ENCODE results near the gene NKX6-2. TPM values are rescaled to one million over a fixed set of nuclear protein-coding genes. Genes with fewer than 3 reads are reported as not detected.

NKX6-2 gene
- total and polyA plus RNA-seq, 2 experiments from 2014 or later, result 0.24 to 9.3 TPM

GRCh38 chr10:132763545-132763944 is 22.4 kb downstream of the NKX6-2 start (continued):
- TF ChIP-seq POLR2AphosphoS5 (IDR thresholded peaks at IDR 0.05; ENCODE audit: low read depth), result no peak

- TF ChIP-seq STAT1 (IDR thresholded peaks at IDR 0.05; ENCODE audit: unreplicated experiment), result no peak
- TF ChIP-seq CTCF (conservative IDR thresholded peaks at IDR 0.05; ENCODE audit: low read depth in 2 of 2), result no peak
- TF ChIP-seq POLR2AphosphoS5 (IDR thresholded peaks at IDR 0.05; ENCODE audit: low read depth), result no peak
- TF ChIP-seq EZH2 (IDR thresholded peaks at IDR 0.05; ENCODE audit: low read depth, unreplicated experiment), result no peak
- no peak for TF ChIP-seq CREB1 (CRISPR knock-in tag; IDR thresholded peaks at IDR 0.05; ENCODE audit: low read depth)
- TF ChIP-seq, protein P1, sequence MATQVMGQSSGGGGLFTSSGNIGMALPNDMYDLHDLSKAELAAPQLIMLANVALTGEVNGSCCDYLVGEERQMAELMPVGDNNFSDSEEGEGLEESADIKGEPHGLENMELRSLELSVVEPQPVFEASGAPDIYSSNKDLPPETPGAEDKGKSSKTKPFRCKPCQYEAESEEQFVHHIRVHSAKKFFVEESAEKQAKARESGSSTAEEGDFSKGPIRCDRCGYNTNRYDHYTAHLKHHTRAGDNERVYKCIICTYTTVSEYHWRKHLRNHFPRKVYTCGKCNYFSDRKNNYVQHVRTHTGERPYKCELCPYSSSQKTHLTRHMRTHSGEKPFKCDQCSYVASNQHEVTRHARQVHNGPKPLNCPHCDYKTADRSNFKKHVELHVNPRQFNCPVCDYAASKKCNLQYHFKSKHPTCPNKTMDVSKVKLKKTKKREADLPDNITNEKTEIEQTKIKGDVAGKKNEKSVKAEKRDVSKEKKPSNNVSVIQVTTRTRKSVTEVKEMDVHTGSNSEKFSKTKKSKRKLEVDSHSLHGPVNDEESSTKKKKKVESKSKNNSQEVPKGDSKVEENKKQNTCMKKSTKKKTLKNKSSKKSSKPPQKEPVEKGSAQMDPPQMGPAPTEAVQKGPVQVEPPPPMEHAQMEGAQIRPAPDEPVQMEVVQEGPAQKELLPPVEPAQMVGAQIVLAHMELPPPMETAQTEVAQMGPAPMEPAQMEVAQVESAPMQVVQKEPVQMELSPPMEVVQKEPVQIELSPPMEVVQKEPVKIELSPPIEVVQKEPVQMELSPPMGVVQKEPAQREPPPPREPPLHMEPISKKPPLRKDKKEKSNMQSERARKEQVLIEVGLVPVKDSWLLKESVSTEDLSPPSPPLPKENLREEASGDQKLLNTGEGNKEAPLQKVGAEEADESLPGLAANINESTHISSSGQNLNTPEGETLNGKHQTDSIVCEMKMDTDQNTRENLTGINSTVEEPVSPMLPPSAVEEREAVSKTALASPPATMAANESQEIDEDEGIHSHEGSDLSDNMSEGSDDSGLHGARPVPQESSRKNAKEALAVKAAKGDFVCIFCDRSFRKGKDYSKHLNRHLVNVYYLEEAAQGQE (IDR thresholded peaks at IDR 0.05; ENCODE audit: unreplicated experiment), result no peak
- TF ChIP-seq NANOG (IDR thresholded peaks at IDR 0.05; ENCODE audit: borderline replicate concordance), result no peak
- no peak for TF ChIP-seq EZH2phosphoT487 (IDR thresholded peaks at IDR 0.05; ENCODE audit: unreplicated experiment)
- TF ChIP-seq JUNB (IDR thresholded peaks at IDR 0.05; ENCODE audit: unreplicated experiment), result no peak
- TF ChIP-seq ZNF114 (CRISPR knock-in tag; IDR thresholded peaks at IDR 0.05), result no peak
- no peak for TF ChIP-seq ZNF331 (CRISPR knock-in tag; IDR thresholded peaks at IDR 0.05; ENCODE audit: low read depth)
- TF ChIP-seq, protein P2, sequence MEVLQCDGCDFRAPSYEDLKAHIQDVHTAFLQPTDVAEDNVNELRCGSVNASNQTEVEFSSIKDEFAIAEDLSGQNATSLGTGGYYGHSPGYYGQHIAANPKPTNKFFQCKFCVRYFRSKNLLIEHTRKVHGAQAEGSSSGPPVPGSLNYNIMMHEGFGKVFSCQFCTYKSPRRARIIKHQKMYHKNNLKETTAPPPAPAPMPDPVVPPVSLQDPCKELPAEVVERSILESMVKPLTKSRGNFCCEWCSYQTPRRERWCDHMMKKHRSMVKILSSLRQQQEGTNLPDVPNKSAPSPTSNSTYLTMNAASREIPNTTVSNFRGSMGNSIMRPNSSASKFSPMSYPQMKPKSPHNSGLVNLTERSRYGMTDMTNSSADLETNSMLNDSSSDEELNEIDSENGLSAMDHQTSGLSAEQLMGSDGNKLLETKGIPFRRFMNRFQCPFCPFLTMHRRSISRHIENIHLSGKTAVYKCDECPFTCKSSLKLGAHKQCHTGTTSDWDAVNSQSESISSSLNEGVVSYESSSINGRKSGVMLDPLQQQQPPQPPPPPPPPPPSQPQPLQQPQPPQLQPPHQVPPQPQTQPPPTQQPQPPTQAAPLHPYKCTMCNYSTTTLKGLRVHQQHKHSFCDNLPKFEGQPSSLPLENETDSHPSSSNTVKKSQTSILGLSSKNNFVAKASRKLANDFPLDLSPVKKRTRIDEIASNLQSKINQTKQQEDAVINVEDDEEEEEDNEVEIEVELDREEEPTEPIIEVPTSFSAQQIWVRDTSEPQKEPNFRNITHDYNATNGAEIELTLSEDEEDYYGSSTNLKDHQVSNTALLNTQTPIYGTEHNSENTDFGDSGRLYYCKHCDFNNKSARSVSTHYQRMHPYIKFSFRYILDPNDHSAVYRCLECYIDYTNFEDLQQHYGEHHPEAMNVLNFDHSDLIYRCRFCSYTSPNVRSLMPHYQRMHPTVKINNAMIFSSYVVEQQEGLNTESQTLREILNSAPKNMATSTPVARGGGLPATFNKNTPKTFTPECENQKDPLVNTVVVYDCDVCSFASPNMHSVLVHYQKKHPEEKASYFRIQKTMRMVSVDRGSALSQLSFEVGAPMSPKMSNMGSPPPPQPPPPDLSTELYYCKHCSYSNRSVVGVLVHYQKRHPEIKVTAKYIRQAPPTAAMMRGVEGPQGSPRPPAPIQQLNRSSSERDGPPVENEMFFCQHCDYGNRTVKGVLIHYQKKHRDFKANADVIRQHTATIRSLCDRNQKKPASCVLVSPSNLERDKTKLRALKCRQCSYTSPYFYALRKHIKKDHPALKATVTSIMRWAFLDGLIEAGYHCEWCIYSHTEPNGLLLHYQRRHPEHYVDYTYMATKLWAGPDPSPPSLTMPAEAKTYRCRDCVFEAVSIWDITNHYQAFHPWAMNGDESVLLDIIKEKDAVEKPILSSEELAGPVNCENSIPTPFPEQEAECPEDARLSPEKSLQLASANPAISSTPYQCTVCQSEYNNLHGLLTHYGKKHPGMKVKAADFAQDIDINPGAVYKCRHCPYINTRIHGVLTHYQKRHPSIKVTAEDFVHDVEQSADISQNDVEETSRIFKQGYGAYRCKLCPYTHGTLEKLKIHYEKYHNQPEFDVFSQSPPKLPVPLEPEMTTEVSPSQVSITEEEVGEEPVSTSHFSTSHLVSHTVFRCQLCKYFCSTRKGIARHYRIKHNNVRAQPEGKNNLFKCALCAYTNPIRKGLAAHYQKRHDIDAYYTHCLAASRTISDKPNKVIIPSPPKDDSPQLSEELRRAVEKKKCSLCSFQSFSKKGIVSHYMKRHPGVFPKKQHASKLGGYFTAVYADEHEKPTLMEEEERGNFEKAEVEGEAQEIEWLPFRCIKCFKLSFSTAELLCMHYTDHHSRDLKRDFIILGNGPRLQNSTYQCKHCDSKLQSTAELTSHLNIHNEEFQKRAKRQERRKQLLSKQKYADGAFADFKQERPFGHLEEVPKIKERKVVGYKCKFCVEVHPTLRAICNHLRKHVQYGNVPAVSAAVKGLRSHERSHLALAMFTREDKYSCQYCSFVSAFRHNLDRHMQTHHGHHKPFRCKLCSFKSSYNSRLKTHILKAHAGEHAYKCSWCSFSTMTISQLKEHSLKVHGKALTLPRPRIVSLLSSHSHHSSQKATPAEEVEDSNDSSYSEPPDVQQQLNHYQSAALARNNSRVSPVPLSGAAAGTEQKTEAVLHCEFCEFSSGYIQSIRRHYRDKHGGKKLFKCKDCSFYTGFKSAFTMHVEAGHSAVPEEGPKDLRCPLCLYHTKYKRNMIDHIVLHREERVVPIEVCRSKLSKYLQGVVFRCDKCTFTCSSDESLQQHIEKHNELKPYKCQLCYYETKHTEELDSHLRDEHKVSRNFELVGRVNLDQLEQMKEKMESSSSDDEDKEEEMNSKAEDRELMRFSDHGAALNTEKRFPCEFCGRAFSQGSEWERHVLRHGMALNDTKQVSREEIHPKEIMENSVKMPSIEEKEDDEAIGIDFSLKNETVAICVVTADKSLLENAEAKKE (CRISPR knock-in tag; IDR thresholded peaks at IDR 0.05), result no peak
- TF ChIP-seq, protein P3, sequence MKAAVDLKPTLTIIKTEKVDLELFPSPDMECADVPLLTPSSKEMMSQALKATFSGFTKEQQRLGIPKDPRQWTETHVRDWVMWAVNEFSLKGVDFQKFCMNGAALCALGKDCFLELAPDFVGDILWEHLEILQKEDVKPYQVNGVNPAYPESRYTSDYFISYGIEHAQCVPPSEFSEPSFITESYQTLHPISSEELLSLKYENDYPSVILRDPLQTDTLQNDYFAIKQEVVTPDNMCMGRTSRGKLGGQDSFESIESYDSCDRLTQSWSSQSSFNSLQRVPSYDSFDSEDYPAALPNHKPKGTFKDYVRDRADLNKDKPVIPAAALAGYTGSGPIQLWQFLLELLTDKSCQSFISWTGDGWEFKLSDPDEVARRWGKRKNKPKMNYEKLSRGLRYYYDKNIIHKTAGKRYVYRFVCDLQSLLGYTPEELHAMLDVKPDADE (IDR thresholded peaks at IDR 0.05), result no peak
- no peaks in the 10 kb centered on the region; the same call in 2 of the 3 replicates for H3K4me1 Mint-ChIP-seq
- Histone ChIP-seq H3K4me3 (no peak overlapping the region), H3K4me1 (ENCODE audit: insufficient read depth) (no peaks in the 10 kb centered on the region), H2AFZ (no peak overlapping the region), H3K27ac (ENCODE audit: low read depth) (no peak overlapping the region), H4K20me1 (replicated peaks; ENCODE audit: insufficient read depth) (no peaks in the 10 kb centered on the region), H3K36me3 (ENCODE audit: insufficient read depth) (no peaks in the 10 kb centered on the region), H3K79me2 (replicated peaks; ENCODE audit: insufficient read depth) (no peaks in the 10 kb centered on the region), H3K4me2 (no peak overlapping the region), H3K27me3 (ENCODE audit: insufficient read depth) (no peaks in the 10 kb centered on the region), H3K9me2 (ENCODE audit: insufficient read depth) (no peaks in the 10 kb centered on the region), H3F3A (replicated peaks; ENCODE audit: low read depth) (0 out of 2 replicates have a peak, but pooled peaks cover 6% of the 10 kb centered on the region)
- H3K27me3 Mint-ChIP-seq (ENCODE audit: insufficient read depth, low read depth, poor library complexity), result peaks cover 11% of the 10 kb centered on the region
- no peak overlapping the region for H3K27ac Mint-ChIP-seq
- DNase-seq (ENCODE audit: low spot score), result no peak
- peaks cover 17% of the 10 kb centered on the region for H3K9me3 Mint-ChIP-seq
- no peak overlapping the region for H3K4me3 Mint-ChIP-seq
- ATAC-seq, result no peak
- peaks cover 19% of the 10 kb centered on the region for H3K36me3 Mint-ChIP-seq (ENCODE audit: low read depth)
These were observed 23.7 kb downstream of the NKX6-2 start for GRCh38 chr10:132762267-132762666.
